HepG2 (cell line): ENCODE results near the gene NAT9. TPM values are rescaled to one million over a fixed set of nuclear protein-coding genes. Genes with fewer than 3 reads are reported as not detected.

ENCODE experiments used
- ATAC-seq: fragments of 200-7000 bp; cut with Tn5 transposase; 3 replicates; pipeline ENCODE4 v1.9.1; 2020; ENCODE audit warnings: mild to moderate bottlenecking, moderate library complexity
- BruUV-seq: library from RNA; stranded (reverse); fragments of 400-500 nt; replicated peaks from 2 replicates; lab custom pipeline; 2021; lab: Mats Ljungman, UMichigan
- CTCF ChIA-PET: fragments of 300-600 bp; formaldehyde crosslinking; extraction: SDS; loops from one replicate; lab custom pipeline; 2021; ENCODE audit warnings: low total read pairs, inconsistent platforms, low intra/inter-chr PET ratio; lab: Yijun Ruan, JAX
- POLR2A ChIA-PET: fragments of 350-600 bp; sonication (Branson Sonifier 250); formaldehyde crosslinking; loops from one replicate; lab custom pipeline; 2020; ENCODE audit warnings: antibody characterized with exemption, inconsistent platforms; lab: Yijun Ruan, JAX
- DNase-seq: peaks from one replicate; pipeline ENCODE4 v3.0.0-alpha.2; 2015; ENCODE audit warnings: low spot score
- FAIRE-seq: peaks from 3 replicates; lab custom pipeline; 2011; peaks lifted over from hg19 to GRCh38; lab: Jason Lieb, UNC
- H2AFZ ChIP-seq: one replicate; pipeline ENCODE4 v1.6.1; 2011; ENCODE audit warnings: low read length, inconsistent platforms
- H3K27ac ChIP-seq: fragments of 300-600 bp; 3 replicates; pipeline ENCODE4 v1.8.0; 2011; ENCODE audit warnings: mixed run types, mild to moderate bottlenecking, mixed read lengths, low read length, inconsistent platforms; ENCODE audit not compliant: insufficient read depth; ENCODE audit errors: extremely low read length
- H3K27me3 ChIP-seq, 2 experiments: fragments of 200-600 bp in 1 of 2; 2 replicates in 1 of 2; 3 replicates in 1 of 2; pipeline versions ENCODE4 v1.6.0 to v1.8.0; 2011; ENCODE audit warnings: low read length in 2 of 2, mild to moderate bottlenecking in 2 of 2, moderate library complexity in 2 of 2, inconsistent platforms in 1 of 2; ENCODE audit not compliant: insufficient read depth in 2 of 2, control insufficient read depth in 1 of 2
- H3K36me3 ChIP-seq, 2 experiments: fragments of 200-600 bp in 1 of 2; replicated peaks in 1 of 2; 2 replicates in 1 of 2; 3 replicates in 1 of 2; pipeline versions ENCODE4 v1.5.1 to v1.8.0; 2011; ENCODE audit warnings: low read length in 2 of 2, inconsistent platforms in 1 of 2; ENCODE audit not compliant: insufficient read depth in 2 of 2, control insufficient read depth in 1 of 2
- H3K4me1 ChIP-seq: 2 replicates; pipeline ENCODE4 v1.5.1; 2012; ENCODE audit warnings: low read length, inconsistent platforms; ENCODE audit not compliant: insufficient read depth
- H3K4me2 ChIP-seq: 2 replicates; pipeline ENCODE4 v1.6.0; 2011; ENCODE audit warnings: low read depth, low read length, inconsistent platforms
- H3K4me3 ChIP-seq, 3 experiments: fragments of 200-600 bp in 1 of 3; sonication (generic), shearing (Covaris generic) in 1 of 3; replicated peaks in 1 of 3; 2 replicates each; pipeline ENCODE4 v1.5.1; 2011 to 2016; ENCODE audit warnings: low read length in 3 of 3, inconsistent platforms in 2 of 3, low read depth in 2 of 3, mild to moderate bottlenecking in 2 of 3, control low read depth in 1 of 3, mixed read lengths in 1 of 3; ENCODE audit not compliant: insufficient read depth in 1 of 3
- H3K79me2 ChIP-seq: one replicate; pipeline ENCODE4 v1.6.1; 2011; ENCODE audit warnings: low read length, inconsistent platforms; ENCODE audit not compliant: insufficient read depth
- H3K9ac ChIP-seq: 2 replicates; pipeline ENCODE4 v1.6.0; 2011; ENCODE audit warnings: mild to moderate bottlenecking, low read depth, low read length, inconsistent platforms; ENCODE audit not compliant: insufficient read depth
- H3K9me3 ChIP-seq: 2 replicates; pipeline ENCODE4 v1.5.1; 2012; ENCODE audit warnings: mild to moderate bottlenecking, low read length
- H4K20me1 ChIP-seq: 2 replicates; pipeline ENCODE4 v1.6.0; 2011; ENCODE audit warnings: inconsistent platforms, mild to moderate bottlenecking, low read length, moderate library complexity; ENCODE audit not compliant: insufficient read depth
- ATF5 ChIP-seq: sonication (generic); formaldehyde crosslinking; IDR thresholded peaks from 2 replicates; pipeline ENCODE4 v1.4.0; 2020; ENCODE audit warnings: mild to moderate bottlenecking, low read depth, missing genetic modification reagents
- HNRNPLL ChIP-seq: fragments of 200-400 bp; formaldehyde crosslinking; IDR thresholded peaks from 2 replicates; pipeline ENCODE4 v1.6.1; 2017; ENCODE audit warnings: mild to moderate bottlenecking, low read depth, low read length; ENCODE audit not compliant: poor library complexity, severe bottlenecking
- MAFG ChIP-seq: sonication (generic); formaldehyde crosslinking; IDR thresholded peaks from 2 replicates; pipeline ENCODE4 v1.5.1; 2020; ENCODE audit warnings: mild to moderate bottlenecking, missing genetic modification reagents
- MLX ChIP-seq: IDR thresholded peaks from 2 replicates; pipeline ENCODE4 v1.6.1; 2016
- RFX3 ChIP-seq: IDR thresholded peaks from 2 replicates; pipeline ENCODE4 v1.6.1; 2016; ENCODE audit warnings: missing biosample characterization, missing genetic modification reagents
- SKIL ChIP-seq: sonication (generic); formaldehyde crosslinking; IDR thresholded peaks from 2 replicates; pipeline ENCODE4 v1.8.0; 2022; ENCODE audit warnings: missing genetic modification reagents, mild to moderate bottlenecking, moderate library complexity, borderline replicate concordance
- ZMAT3 ChIP-seq: sonication (generic); formaldehyde crosslinking; conservative IDR thresholded peaks from 2 replicates; pipeline ENCODE4 v1.7.0; 2021; ENCODE audit warnings: missing genetic modification reagents
- ZNF432 ChIP-seq: sonication (generic); formaldehyde crosslinking; IDR thresholded peaks from 2 replicates; pipeline ENCODE4 v1.5.0; 2020; ENCODE audit warnings: missing genetic modification reagents, mild to moderate bottlenecking, borderline replicate concordance
- ZNF567 ChIP-seq: sonication (generic); formaldehyde crosslinking; IDR thresholded peaks from 2 replicates; pipeline ENCODE4 v1.8.1; 2023; ENCODE audit warnings: mild to moderate bottlenecking, missing genetic modification reagents, borderline replicate concordance
- ZNF570 ChIP-seq: sonication (generic); formaldehyde crosslinking; IDR thresholded peaks from 2 replicates; pipeline ENCODE4 v1.4.0; 2020; ENCODE audit warnings: mild to moderate bottlenecking, missing genetic modification reagents, borderline replicate concordance
- ZNF7 ChIP-seq: IDR thresholded peaks from 2 replicates; pipeline ENCODE4 v1.6.1; 2016; ENCODE audit warnings: missing biosample characterization, missing genetic modification reagents
- ZSCAN25 ChIP-seq: sonication (generic); formaldehyde crosslinking; IDR thresholded peaks from 2 replicates; pipeline ENCODE4 v1.8.0; 2022; ENCODE audit warnings: mild to moderate bottlenecking, missing genetic modification reagents
- WGBS: methylation state at CpG from one replicate; pipeline ENCODE4 v1.1.6; 2017; ENCODE audit warnings: low lambda C conversion rate; 5-methylcytosine and 5-hydroxymethylcytosine counted together
- in situ Hi-C: cut with HindIII; loops from 2 replicates; pipeline ENCODE4 v1.10.0; 2017; ENCODE audit warnings: low pct_unique_long_range_greater_than_20kb; ENCODE audit not compliant: extremely low pct_ligation_motif_present
- intact Hi-C: fragments of 100-400 bp; cut with micrococcal nuclease; formaldehyde crosslinking; loops from one replicate; pipeline ENCODE4 v1.10.0; 2022; ENCODE audit not compliant: unreplicated experiment
- polyA plus RNA-seq, 8 experiments: library from polyadenylated mRNA; depleted of rRNA in 3 of 8; stranded (reverse) in 7 of 8; unstranded in 1 of 8; fragments of >200 nt; fragmentation: Illumina TruSeq in 4 of 8; extraction: Trizol in 4 of 8; gene quantifications; 2 replicates each; pipeline versions ENCODE4 v1.2.1 to v1.2.3, GENCODE V29; 2011 to 2016; ENCODE audit warnings: low read depth in 4 of 8, missing spikeins in 1 of 8, mixed read lengths in 1 of 8; ENCODE audit not compliant: insufficient read depth in 1 of 8
- total RNA-seq, 5 experiments: library from RNA; depleted of rRNA; stranded (reverse); fragments of >200 nt; fragmentation: Illumina TruSeq; extraction: Trizol; gene quantifications; 2 replicates each; pipeline ENCODE4 v1.2.3, GENCODE V29; 2016; ENCODE audit warnings: low read depth in 1 of 5

The NAT9 gene
- total and polyA plus RNA-seq, 2 of the 13 experiments (the other 11 are each of a cell fraction or from before 2014, with no cell fraction given), result 39.7 to 44.2 TPM

- no peaks in the 10 kb centered on the region for H3K9me3 ChIP-seq
- POLR2A ChIA-PET, result no interaction called here
- ATAC-seq, result no peak
- TF ChIP-seq ATF5, result no peak
- TF ChIP-seq ZNF570, result no peak
- TF ChIP-seq ZNF567 (CRISPR knock-in tag), result no peak
- TF ChIP-seq RFX3 (CRISPR knock-in tag), result no peak
- no peak for TF ChIP-seq ZSCAN25 (CRISPR knock-in tag)
- TF ChIP-seq ZNF432 (CRISPR knock-in tag), result no peak
- no peak for TF ChIP-seq MAFG
- TF ChIP-seq ZNF7 (CRISPR knock-in tag), result no peak
- no peak for TF ChIP-seq ZMAT3 (CRISPR knock-in tag)
- TF ChIP-seq MLX, result no peak
- TF ChIP-seq HNRNPLL, result no peak
- TF ChIP-seq SKIL (CRISPR knock-in tag), result no peak
- TF ChIP-seq, all 625 proteins: peak for 0
- H3K4me3 ChIP-seq, result no peak overlapping the region
- no peaks in the 10 kb centered on the region for H4K20me1 ChIP-seq
- CTCF ChIA-PET, result no interaction called here
- 91% methylated on average over 23 of the region's 23 CpGs for WGBS
- no TSS peak for BruUV-seq
- FAIRE-seq (no peak), DNase-seq (no peak)
- H3K4me1 ChIP-seq, result no peaks in the 10 kb centered on the region
- H3K79me2 ChIP-seq, result no peaks in the 10 kb centered on the region
- no peak overlapping the region for H3K9ac ChIP-seq
- intact Hi-C loops, result no loop called here
- H3K27me3 ChIP-seq, result no peaks in the 10 kb centered on the region
- no peak overlapping the region for H3K27ac ChIP-seq
- in situ Hi-C loops, result no loop called here
- no peak overlapping the region for H2AFZ ChIP-seq
- H3K4me2 ChIP-seq, result no peak overlapping the region
- H3K36me3 ChIP-seq, result peaks cover 0 to 2% of the 10 kb centered on the region in 2 experiments; a peak in 2 of 5 replicates
Observed at GRCh38 chr17:74812109-74813009, 36.2 kb upstream of the NAT9 start.
